D721Med (cell line): ENCODE results near the gene NBAS.
A peak's percentile ranks its signal among the peaks of the same experiment; 100 is the strongest.
"Not testable (repeated sequence)": the region's sequence is repeated elsewhere in the genome, so short reads cannot be mapped to it uniquely, and the experiment has no call there.

Experiments used
- DNase-seq: peaks from one replicate; pipeline ENCODE4 v3.0.0; 2011; ENCODE audit warnings: low spot score; ENCODE audit not compliant: insufficient read length
- FAIRE-seq: peaks from 2 replicates; lab custom pipeline; 2011; peaks lifted over from hg19 to GRCh38; lab: Jason Lieb, UNC
- CTCF ChIP-seq: IDR thresholded peaks from 2 replicates; pipeline ENCODE4 v1.5.1; 2012; ENCODE audit warnings: mild to moderate bottlenecking, control low read depth; ENCODE audit not compliant: insufficient read depth; ENCODE audit errors: missing control alignments

NBAS gene

DNA sequence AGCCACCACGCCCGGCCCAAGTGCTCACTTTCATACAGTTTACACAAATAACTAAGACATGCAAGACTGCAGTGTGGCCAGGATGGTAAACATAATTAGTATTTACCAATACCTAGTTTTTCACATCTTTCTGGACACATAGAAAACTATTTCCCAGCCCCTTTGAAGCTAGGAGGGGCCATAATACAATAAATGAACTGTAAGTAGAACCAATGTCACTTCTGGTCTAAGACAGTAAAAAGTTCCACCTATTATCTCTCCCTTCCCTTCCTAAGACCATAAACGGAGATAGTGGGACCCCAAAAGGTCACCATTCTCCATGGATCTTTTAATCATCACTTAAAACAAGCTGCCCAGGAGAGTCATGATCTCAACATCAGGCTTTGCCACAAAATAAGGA lies 51.0 kb downstream of the NBAS start:
- DNase-seq (no peak), FAIRE-seq (no peak)
- no peak for TF ChIP-seq CTCF

DNA sequence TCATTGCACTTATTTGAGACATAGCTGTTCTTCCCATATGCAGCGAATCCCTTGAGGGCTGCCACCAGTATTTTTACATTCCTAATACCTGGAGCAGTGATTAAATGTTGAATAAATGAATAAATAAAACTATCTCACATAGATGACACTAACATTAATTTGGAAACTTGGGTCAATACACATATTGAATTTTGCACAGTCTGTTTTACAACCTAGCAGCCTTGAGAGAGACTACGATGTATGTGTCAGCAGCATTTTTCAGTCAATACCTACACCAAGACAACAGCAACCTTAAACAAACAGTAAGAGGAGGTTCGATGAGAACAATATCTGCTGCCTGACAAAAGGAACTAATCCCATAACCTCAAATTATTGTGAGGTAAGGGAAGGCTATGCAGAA lies 53.4 kb downstream of the NBAS start:
- no peak for DNase-seq
- TF ChIP-seq CTCF = no peak

DNA sequence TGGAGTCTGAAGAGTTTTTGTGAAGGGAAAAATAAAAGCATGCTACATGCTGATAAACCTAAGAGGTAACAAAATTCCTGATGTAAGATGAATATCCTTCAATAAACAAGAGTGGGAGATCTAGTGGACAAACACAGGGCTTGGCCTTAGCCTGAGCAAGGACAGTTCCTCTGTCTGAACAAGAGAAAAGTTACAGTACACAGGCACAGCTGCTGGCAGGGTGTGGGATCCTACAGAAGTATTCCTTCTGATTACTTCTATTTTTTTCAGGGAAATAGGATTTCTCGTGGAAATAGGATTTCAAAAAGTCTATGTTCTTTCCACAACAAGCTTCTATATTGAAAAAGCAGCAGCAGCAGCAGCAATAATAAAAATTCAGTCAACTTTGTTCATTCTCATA lies 54.1 kb downstream of the NBAS start:
- FAIRE-seq (no peak), DNase-seq (no peak)
- no peak for TF ChIP-seq CTCF

More for the DNA sequence above, 53.4 kb downstream of the NBAS start:
- FAIRE-seq = no peak

GRCh38 chr2:15506229-15506819 lies 54.8 kb downstream of the NBAS start:
- no peak for TF ChIP-seq CTCF
- FAIRE-seq = peak; percentile 55
- no peak for DNase-seq

GRCh38 chr2:15504882-15505663 lies 56.1 kb downstream of the NBAS start:
- no peak for FAIRE-seq
- no peak for TF ChIP-seq CTCF
- DNase-seq = no peak

DNA sequence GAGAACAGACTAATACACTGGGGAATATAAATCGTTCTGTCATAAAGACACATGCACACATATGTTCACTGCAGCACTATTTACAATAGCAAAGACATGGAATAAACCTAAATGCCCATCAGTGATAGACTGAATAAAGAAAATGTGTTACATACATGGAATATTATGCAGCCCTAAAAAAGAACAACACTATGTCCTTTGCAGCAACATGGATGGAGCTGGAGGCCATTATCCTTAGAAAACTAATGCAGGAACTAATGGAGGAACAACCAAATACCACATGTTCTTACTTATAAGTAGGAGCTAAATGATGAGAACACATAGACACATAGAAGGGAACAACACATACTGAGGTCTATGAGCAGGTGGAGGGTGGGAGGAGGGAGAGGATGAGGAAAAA lies 61.9 kb downstream of the NBAS start:
- not testable (repeated sequence) for FAIRE-seq, DNase-seq

- DNase-seq (no peak), FAIRE-seq (no peak)
- TF ChIP-seq CTCF = no peak
These were observed 62.6 kb downstream of the NBAS start for GRCh38 chr2:15498554-15498953.
